ENCODE results near the gene RHAG. TPM values are rescaled to one million over a fixed set of nuclear protein-coding genes. Genes with fewer than 3 reads are reported as not detected.

RHAG gene
- total RNA-seq, 1 experiment from 2014 or later = 0.57 TPM

- Histone ChIP-seq H3K4me1 (ENCODE audit: control insufficient read depth in 1 of 2, insufficient read depth in 2 of 2, low read length in 2 of 2) (no peaks in the 10 kb centered on the region), H3K79me2 (ENCODE audit: insufficient read depth, low read length) (no peaks in the 10 kb centered on the region), H3K9ac (ENCODE audit: low read length) (no peak overlapping the region), H3K4me2 (ENCODE audit: low read length) (no peak overlapping the region), H4K20me1 (ENCODE audit: insufficient read depth) (no peaks in the 10 kb centered on the region), H3K27me3 (ENCODE audit: insufficient read depth, low read length) (no peaks in the 10 kb centered on the region), H3K36me3 (ENCODE audit: control insufficient read depth in 1 of 2, insufficient read depth in 2 of 2, low read length in 2 of 2) (no peaks in the 10 kb centered on the region), H3K9me3 (ENCODE audit: control insufficient read depth in 1 of 2, insufficient read depth in 1 of 2, low read depth in 1 of 2, low read length in 2 of 2) (no peaks in the 10 kb centered on the region), H3K27ac (ENCODE audit: low read depth, low read length) (no peak overlapping the region), H3K4me3 (replicated peaks in 1 of 2; ENCODE audit: low read depth in 1 of 2, low read length in 2 of 2) (no peak overlapping the region), H2AFZ (ENCODE audit: low read depth, low read length, poor library complexity, severe bottlenecking) (no peak overlapping the region), H3K9me2 (ENCODE audit: insufficient read depth) (no peaks in the 10 kb centered on the region)
- ATAC-seq = no peak
- CTCF ChIA-PET = no interaction called here
- intact Hi-C loops (cut with micrococcal nuclease) = no loop called here
- no peak for TF ChIP-seq REST (IDR thresholded peaks at IDR 0.05; ENCODE audit: low read depth)
- no peak for TF ChIP-seq EZH2 (IDR thresholded peaks at IDR 0.05)
- TF ChIP-seq CEBPB (IDR thresholded peaks at IDR 0.05; ENCODE audit: low read depth) = no peak
- TF ChIP-seq RAD21 (IDR thresholded peaks at IDR 0.05; ENCODE audit: low read depth) = no peak
- TF ChIP-seq ZBTB33 (IDR thresholded peaks at IDR 0.05; ENCODE audit: extremely low read depth, insufficient replicate concordance, low read length) = no peak
- TF ChIP-seq ELF1 (IDR thresholded peaks at IDR 0.05; ENCODE audit: borderline replicate concordance, low read depth) = no peak
- no peak for TF ChIP-seq SP1 (IDR thresholded peaks at IDR 0.05; ENCODE audit: low read depth)
- no peak for TF ChIP-seq MAX (IDR thresholded peaks at IDR 0.05)
- TF ChIP-seq ZFX (IDR thresholded peaks at IDR 0.05) = no peak
- no peak for TF ChIP-seq FOSL1 (IDR thresholded peaks at IDR 0.05; ENCODE audit: low read depth)
- TF ChIP-seq SIN3A (IDR thresholded peaks at IDR 0.05; ENCODE audit: low read depth) = no peak
- no peak for TF ChIP-seq ATF3 (IDR thresholded peaks at IDR 0.05)
- no peak for TF ChIP-seq TCF7L2 (IDR thresholded peaks at IDR 0.05; ENCODE audit: borderline replicate concordance, extremely low read depth, insufficient read depth, insufficient read length)
- no peak for TF ChIP-seq EZH2phosphoT487 (IDR thresholded peaks at IDR 0.05; ENCODE audit: borderline replicate concordance)
- RAD21 ChIA-PET (ENCODE audit: low non-redundant PET in 1 of 2, low total read pairs in 2 of 2, uncharacterized antibody in 2 of 2, unreplicated experiment in 2 of 2) = no interaction called here
- BruUV-seq (replicated peaks) = no TSS peak
- no peak for DNase-seq (ENCODE audit: low read depth, low spot score)
- POLR2A ChIA-PET = no interaction called here
Observed at GRCh38 chr6:49647476-49647875, 10.8 kb upstream of the RHAG start.
